ENCODE results near the gene CYP27A1. TPM values are rescaled to one million over a fixed set of nuclear protein-coding genes. Genes with fewer than 3 reads are reported as not detected.
"Not testable (repeated sequence)": the region's sequence is repeated elsewhere in the genome, so short reads cannot be mapped to it uniquely, and the experiment has no call there.

The CYP27A1 gene
- total RNA-seq, 1 donor from 2014 or later, result 263 TPM

DNA sequence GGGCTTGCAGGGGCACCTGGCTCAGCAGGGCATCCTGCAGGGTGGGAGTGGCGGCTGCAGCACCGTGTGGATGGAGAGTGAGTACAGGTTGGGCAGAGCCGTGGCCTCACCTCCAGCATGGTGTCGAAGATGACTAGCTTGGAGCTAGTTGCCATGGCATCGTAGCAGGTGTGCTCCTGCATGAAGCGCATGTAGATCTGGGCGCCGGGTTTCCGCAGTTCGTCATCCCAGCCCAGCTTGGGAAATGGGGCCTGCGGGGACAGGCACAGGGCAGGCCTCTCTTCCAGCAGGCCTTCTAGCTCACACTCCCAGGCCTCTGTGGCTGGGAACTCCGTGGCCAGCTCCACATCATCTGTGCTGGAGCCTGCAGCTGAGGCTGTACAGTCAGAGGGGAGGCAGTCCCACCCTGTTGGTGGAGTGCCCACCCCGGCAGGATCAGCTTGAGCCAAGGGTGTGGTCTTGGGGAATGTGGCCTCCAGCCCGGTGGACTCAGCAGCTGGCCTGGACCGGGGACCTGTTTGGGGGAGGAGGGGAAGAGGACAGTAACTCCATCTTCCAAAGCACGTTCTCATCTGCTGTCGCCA, 48.0 kb downstream of the CYP27A1 start:
- ATAC-seq (no peak), DNase-seq (ENCODE audit: low spot score) (no peak)

DNA sequence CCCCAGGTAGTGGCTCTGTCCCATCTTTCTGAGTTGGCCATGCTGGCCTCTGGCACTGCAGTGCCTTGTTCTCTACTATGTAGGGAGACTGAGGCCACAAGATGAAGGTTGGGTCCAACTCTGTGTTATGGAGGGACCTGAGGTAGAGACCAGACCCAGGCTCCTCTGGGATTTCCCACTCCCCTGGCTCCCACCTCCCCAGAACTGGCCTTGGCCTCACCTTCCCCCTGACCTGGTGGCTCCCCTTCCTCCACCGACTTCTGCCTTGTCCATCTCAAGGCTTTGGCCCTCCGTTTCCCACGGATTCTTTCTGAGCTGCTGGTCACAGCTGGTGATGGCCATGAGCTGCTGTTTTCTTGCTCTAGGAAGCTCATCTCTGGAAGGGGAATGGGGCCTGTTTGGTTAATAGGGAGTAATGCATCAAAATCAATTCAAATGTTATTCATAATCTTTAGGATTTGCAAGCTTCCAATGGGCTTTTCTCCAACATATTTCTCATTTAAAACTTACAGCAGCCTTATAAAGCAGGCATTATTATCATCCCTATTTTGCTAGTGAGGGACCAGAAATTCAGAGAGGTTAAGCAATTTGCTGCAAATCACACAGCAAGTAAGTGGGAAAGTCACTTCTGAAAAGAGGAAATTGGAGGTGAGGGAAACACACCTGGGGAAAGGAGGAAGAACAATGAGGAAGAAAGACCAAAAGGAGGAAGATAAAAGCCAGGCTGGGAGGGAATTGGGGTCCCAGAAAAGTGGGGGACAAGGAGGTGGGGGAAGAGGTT, 48.8 kb downstream of the CYP27A1 start:
- ATAC-seq (no peak), DNase-seq (ENCODE audit: low spot score) (no peak)

DNA sequence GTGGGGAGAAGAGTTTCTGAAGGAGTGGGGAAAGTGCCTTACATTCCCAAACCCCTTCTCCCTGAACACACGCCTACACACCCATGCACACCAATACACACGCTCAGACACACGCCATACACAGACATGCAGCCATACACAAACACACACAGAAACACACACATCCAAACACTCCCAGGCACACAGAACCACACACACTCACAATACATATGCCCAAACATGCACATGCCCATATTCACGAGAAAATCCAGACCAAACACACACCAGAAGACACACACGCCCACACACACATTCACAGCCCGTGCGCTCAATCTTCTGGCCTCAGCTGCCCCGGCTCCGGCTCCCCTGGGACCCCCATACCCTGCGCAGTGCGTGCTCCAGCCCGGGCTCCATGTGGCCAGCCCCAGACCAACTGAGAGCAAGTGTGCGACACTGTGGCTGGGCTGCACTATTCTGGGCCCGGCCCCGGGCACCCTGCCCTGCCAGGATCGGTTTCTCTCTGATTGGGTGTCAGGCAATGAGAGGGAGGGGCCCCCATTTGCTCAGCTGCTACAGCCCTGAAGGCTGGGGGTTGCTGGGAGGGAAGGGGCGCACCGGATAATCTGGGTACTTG, 49.5 kb downstream of the CYP27A1 start, which contains the start of gene PRKAG3:
Gene PRKAG3 (minus strand): TSS at position 426 of the 613 bp plus-strand sequence.
- DNase-seq (ENCODE audit: low spot score) (no peak), ATAC-seq (no peak)

DNA sequence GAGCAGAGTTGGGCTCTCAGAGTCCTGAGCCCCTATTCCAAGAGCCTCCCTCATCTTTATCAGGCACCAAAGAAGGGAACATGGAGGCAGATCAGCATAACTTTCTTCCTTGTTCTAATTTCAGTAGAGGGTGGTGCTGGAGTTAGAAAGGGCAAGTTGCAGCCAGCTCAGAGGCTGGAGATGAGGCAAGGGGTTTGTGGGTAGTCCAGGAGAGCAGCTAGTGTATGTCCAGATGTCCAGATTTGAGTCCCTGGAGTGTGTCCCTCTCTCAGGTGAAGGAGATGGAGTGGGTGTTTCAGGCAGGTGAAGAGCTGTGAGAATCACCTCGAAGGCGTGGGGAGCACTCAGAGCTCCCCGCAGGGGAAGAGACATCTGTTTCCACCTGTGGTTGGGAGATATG, 50.1 kb downstream of the CYP27A1 start:
- ATAC-seq, result no peak

DNA sequence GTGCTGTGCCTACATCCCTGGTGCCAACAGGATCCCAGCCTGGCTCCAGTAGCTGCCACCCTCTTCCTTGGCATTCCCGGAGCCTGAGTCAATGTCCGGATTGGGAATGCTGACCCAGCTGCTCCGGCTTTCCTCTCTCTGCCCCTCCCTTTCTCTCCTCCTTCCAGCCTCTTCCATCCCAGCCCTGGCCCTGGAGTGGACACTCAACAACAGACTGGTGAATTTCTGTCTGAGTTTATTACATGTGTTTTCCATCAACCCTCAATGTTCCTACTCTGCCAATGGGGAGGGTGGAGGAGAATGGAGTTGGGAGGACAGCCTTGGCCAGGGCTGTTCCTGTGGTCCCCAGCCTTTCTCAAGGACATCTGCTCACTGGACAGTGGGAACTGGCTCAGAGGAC, 50.6 kb downstream of the CYP27A1 start:
- ATAC-seq, result no peak

More for the DNA sequence above, 50.1 kb downstream of the CYP27A1 start:
- DNase-seq (ENCODE audit: low spot score), result no peak

DNA sequence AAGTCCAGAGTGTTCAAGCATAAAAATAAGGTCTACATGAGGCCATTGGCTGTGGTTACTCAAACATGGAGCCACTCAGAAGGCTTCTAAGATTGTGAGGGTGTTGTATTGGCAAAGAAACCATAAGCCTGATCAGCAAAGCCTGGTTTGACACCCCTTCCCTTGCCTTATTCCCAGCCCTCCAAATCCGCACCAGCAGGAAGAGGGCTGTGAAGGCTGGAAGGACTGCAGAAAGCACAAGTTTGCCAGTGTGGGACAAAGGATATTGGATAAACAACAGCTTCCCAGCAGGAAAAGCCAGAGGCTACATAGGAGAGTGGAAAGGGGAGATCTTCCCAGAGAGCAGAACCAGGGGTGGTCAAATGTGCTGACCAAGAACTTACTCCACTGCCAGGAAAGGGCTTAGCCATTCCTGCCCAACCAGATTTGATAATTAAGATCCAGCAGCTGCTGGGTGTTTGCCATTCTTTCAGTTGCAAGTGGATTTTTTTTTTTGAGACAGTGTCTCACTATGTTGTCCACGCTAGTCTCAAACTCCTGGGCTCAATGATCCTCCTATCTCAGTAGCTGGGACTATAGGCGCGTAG, 51.2 kb downstream of the CYP27A1 start:
- no peak for ATAC-seq
- DNase-seq (ENCODE audit: low spot score), result no peak

More for the DNA sequence above, 50.6 kb downstream of the CYP27A1 start:
- no peak for DNase-seq (ENCODE audit: low spot score)

DNA sequence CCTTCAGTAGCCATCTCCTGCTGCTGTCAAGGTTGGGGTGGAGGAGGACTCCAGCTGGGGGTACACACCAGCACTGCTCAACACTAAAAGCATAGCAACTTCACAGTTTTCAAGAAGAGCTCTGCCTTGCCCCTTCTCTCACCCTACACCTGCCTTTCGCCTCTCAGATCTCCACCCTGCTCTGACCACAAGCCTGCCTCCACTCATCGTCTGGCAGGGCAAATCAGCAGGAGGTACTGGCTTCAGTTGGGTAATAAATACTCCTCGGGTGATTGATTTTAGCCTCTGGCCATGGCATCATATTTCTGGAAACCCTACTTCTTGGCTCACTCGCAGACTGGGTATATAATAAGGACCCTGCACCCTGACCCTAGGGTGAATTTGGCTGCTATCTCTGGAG, 52.7 kb downstream of the CYP27A1 start:
- ATAC-seq, result no peak
- no peak for DNase-seq (ENCODE audit: low spot score)

DNA sequence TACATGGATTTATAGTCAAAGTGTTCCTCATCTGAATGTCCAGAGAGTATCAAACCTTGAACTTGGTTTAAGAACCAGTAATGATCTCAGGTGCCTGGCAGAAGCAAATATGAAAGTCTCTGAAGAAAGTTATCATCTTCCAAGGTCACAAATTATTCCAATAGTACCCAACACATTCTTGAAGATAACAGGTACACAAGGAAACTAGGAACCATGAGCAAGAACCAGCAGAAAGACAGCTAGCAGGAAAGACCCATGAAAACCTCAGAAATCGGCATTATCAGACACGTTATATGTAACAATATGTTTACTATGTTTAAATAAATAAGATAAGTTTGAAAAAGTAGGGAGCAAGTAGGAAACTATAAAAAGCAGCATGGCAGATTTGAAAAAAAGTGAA, 55.5 kb downstream of the CYP27A1 start:
- no peak for DNase-seq (ENCODE audit: low spot score)
- ATAC-seq, result no peak

DNA sequence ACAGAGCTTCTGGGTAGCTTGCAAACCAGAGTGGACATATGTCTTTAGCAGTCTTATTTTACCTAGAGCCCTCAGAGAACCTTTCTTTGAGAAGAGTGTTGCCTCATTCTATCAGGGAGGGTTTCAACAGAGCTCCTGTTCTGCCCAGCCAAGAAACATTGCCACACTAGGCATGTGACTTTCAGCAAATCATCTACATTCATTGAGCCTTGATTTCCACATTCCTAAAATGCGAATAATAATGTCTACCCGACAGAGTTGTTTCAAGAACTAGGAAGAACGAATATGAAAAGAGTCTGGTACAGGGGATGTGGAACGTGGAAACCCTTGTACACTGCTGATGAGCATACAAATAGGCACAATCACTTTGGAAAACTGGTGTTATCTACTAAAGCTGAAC, 57.5 kb downstream of the CYP27A1 start:
- no peak for DNase-seq (ENCODE audit: low spot score)
- peak; percentile 49 for ATAC-seq

DNA sequence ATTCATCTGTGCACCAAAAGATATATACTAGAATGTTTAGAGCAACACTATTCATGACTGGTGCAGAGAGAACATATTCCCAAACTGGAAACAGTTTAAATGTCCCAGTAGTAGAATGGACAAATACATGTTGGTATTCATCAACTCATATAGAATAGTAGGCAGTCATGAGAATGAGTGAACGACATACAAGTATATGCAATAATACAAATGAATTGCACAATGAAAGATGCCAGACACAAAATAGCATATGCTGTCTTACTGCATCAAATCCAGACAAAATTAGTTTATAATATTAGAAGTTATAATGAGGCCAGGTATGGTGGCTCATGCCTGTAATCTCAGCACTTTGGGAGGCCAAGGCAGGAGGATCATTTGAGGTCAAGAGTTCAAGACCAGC, 57.9 kb downstream of the CYP27A1 start:
- ATAC-seq, result no peak

DNA sequence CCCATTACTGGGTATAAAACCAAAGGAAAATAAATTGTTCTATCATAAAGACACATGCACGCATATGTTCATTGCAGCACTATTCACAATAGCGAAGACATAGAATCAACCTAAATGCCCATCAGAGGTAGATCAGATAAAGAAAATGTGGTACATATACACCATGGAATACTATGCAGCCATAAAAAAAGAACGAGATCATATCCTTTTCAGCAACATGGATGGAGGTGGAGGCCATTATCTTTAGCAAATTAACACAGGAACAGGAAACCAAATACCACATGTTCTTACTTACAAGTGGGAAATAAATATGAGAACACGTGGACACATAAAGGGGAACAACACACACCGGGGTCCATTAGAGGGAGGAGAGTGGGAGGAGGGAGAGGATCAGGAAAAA, 62.4 kb downstream of the CYP27A1 start:
- not testable (repeated sequence) for ATAC-seq; DNase-seq (ENCODE audit: low spot score)

More for the DNA sequence above, 57.9 kb downstream of the CYP27A1 start:
- DNase-seq (ENCODE audit: low spot score), result no peak

DNA sequence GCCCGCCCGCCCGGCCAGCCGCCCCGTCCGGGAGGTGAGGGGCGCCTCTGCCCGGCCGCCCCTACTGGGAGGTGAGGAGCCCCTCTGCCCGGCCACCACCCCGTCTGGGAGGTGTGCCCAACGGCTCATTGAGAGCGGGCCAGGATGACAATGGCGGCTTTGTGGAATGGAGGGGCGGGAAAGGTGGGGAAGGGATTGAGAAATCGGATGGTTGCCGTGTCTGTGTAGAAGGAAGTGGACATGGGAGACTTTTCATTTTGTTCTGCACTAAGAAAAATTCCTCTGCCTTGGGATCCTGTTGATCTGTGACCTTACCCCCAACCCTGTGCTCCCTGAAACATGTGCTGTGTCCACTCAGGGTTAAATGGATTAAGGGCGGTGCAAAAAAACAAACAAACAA, 65.0 kb downstream of the CYP27A1 start:
- ATAC-seq; DNase-seq (ENCODE audit: low spot score): not testable (repeated sequence)

DNA sequence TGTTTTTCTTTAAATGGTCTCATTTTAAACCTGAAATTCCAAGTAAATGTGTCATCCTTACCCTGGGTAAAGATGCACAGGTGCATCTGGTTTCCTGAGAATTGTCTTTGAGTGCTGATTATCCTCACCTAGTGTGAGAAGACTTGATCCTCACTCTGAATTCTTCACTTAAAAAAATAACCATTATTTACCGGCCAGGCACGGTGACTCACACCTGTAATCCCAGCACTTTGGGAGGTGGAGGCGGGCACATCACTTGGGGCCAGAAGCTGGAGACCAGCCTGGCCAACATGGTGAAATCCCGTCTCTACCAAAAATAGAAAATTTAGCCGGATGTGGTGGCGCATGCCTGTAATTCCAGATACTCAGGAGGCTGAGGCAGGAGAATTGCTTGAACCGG, 67.8 kb downstream of the CYP27A1 start:
- DNase-seq (ENCODE audit: low spot score) (no peak), ATAC-seq (no peak)

DNA sequence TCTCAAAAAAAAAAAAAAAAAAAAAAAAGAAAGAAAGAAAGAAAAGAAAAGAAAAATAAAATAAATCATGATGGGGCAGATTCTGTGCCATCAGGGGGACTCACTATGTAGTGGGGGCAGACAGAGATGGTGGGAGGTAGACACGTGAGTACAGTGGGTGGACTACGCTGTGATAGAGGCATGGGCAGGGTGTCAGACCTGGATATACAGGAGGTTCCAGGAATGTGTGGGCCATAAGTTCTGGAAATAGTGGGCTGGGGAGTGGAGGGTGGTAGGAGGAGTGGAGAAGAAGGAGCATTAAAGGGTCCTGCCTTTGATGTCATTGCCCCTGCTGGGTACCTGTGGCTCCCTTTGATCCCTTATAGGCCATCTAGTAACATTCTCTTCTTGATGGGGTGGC, 68.8 kb downstream of the CYP27A1 start:
- no peak for DNase-seq (ENCODE audit: low spot score)
- ATAC-seq, result no peak

DNA sequence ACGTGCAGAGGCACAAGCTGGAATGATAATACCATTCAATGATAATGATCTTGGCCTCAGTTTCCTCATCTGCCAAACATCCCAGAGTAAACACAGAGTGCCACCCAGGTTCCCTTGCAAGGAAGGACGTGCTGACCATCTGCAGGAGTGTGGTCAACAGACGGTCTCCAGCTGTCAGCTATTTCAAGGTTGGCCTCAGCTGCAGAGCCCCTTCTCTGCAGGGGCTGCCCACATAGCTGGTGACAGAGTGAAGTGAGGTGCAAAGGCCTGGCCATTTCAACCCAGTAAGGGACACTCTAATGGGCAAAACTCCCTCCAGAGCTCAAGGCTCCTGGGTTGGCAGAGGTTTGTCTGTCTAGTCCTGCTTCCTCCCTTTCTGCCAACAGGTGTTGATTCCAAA, 69.3 kb downstream of the CYP27A1 start:
- no peak for DNase-seq (ENCODE audit: low spot score)

DNA sequence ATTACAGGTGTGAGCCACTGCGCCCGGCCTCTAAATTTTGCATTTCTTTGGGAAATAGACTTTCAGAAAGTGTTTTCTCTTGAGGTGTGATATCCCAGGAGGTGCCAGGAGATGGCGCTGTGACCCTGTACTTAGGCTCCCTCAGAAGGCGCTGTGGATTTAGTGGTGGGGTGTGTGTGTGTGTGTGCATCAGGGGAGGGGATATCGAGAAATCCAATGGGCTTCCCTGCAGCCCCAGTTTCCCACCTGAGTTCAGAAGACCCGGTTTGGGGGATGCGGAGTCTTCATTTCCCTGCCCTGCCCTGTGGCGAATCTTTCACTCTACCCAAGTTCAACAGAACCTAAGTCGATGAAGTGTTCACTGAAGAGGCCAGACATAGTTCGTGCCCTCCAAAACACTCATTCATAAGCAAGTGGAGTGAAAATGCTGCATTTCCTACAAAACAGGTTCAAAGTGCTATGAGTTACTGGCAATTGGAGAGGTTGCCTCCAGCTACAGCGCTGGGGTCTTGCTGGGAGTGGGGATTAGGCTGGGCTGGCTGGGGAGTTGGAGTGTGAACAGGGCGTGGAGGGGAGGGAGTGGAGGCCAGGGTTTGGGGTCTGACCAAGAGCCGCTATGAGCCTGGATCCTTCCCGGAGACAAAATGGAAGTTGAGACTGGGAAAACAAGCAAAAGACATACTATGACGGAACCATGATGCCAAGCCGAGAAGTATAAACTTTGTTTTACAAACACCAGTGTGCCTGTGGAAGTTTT, 71.1 kb downstream of the CYP27A1 start:
- ATAC-seq, result peak; percentile 86
- DNase-seq (ENCODE audit: low spot score), result no peak

More for the DNA sequence above, 69.3 kb downstream of the CYP27A1 start:
- no peak for ATAC-seq

DNA sequence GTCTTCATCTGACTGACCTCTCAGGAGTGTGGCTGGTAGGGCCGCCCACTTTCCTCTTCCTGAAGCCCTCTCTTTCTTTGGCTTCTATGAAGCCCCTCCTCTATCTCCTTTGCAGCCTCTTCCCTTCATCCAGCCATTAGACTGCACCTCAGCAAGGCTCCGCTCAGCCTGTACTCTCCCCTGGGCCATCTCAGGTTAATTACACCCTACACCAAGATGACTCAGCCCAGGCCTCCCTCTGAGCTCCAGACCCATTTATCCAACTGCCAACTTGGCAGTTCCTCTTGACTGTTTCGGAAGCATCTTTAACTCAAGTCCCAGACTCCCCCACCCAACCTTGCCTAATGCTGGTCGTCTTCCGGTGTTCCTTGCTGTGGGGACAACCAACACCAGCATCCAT, 71.8 kb downstream of the CYP27A1 start:
- ATAC-seq (no peak), DNase-seq (ENCODE audit: low spot score) (no peak)

DNA sequence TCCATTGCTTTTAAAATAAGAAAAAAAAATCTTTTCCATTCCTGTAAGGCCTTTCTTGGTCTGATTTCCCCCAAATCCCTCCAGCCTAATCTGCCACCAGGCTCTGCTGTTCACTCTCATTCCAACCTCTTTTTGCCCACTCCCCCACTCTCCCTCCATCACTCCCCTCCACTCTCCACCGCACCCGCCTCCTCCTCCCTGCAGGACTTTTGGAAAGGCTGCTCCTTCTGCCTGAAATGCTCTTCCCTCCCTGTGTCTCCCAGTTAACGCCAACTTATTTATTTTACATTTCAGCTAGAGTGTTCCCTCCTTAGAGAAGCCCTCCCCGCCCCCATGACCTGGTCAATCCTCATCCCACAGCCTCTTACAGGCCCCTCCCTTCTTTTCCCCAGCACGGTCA, 72.9 kb downstream of the CYP27A1 start:
- no peak for ATAC-seq
- no peak for DNase-seq (ENCODE audit: low spot score)

DNA sequence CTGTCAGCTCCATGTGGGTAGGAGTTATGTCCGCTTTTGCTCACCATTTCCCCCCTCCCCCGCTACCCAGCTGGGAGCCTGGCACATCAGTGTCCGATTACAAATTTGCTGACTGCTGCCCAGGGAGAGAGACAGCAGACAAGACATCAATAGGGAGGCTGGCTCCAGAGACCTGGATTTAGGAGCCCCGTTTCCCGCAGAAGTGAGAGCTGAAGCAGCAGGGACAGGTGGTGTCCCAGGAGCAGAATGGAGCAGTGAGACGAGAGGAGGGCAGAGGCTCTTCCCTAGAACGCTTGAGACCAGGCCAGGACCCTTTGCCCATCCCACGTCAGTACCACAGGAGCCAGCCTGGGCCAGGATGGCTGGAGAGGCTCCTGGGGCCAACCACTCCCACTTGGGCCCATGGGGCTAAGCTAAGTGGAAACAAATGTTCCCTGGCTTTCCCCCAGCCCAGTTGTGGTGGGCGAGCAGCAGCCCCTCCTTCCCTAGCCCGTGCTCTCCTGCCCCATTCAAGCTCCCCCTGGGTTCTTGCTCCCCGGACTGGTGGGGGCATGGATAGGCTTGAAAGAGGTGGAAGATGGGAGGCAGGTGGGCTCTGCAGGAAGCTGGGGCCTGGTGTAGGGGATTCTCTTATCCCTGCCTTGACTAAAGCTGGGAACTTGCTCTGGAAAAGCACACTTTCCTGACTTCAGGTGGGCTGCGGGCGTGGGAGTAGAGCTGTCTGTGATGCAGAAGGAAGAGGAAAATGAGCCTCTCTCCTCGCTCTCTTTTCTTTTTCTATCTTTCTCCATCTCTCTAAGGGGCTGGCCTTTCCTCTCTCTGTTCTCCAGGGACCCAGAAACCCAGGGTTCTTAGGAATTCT, 73.6 kb downstream of the CYP27A1 start:
- DNase-seq (ENCODE audit: low spot score), result no peak
- ATAC-seq, result no peak

Measured in left lobe of liver (tissue), 2 donors.